Duodenal mucosa (tissue), 2 donors: ENCODE results near the gene PARD6B.

Experiments
- H3K27ac ChIP-seq: one replicate; pipeline ENCODE4 v1.7.0; 2013; ENCODE audit warnings: low read depth, low read length
- H3K27me3 ChIP-seq, 2 donors: one replicate each; pipeline ENCODE4 v1.7.0; 2013; ENCODE audit warnings: low read length in 2 of 2, control low read depth in 1 of 2; ENCODE audit not compliant: insufficient read depth in 2 of 2, control insufficient read depth in 1 of 2
- H3K36me3 ChIP-seq, 2 donors: one replicate each; pipeline ENCODE4 v1.7.0; 2013; ENCODE audit warnings: low read length in 2 of 2, control low read depth in 1 of 2; ENCODE audit not compliant: insufficient read depth in 2 of 2, control insufficient read depth in 1 of 2
- H3K4me1 ChIP-seq, 2 donors: one replicate each; pipeline ENCODE4 v1.7.0; 2013; ENCODE audit warnings: low read length in 2 of 2, control low read depth in 1 of 2; ENCODE audit not compliant: insufficient read depth in 2 of 2, control insufficient read depth in 1 of 2
- H3K4me3 ChIP-seq, 2 donors: one replicate each; pipeline ENCODE4 v1.7.0; 2013; ENCODE audit warnings: low read length in 2 of 2, low read depth in 1 of 2
- H3K9ac ChIP-seq, 2 donors: one replicate each; pipeline ENCODE4 v1.7.0; 2013; ENCODE audit warnings: low read length in 2 of 2, low read depth in 1 of 2
- H3K9me3 ChIP-seq, 2 donors: one replicate each; pipeline ENCODE4 v1.7.0; 2013; ENCODE audit warnings: low read length in 2 of 2, control low read depth in 1 of 2; ENCODE audit not compliant: control insufficient read depth in 1 of 2

The PARD6B gene

GRCh38 chr20:50715694-50716093 is 15.7 kb upstream of the PARD6B start:
- no peak overlapping the region for H3K9ac ChIP-seq
- H3K4me3 ChIP-seq = no peak overlapping the region
- peaks cover 0 to 4% of the 10 kb centered on the region in 2 donors for H3K4me1 ChIP-seq
- no peaks in the 10 kb centered on the region for H3K27me3 ChIP-seq
- H3K9me3 ChIP-seq = no peaks in the 10 kb centered on the region
- H3K36me3 ChIP-seq = no peaks in the 10 kb centered on the region
- H3K27ac ChIP-seq = no peak overlapping the region

GRCh38 chr20:50716518-50716917 is 14.9 kb upstream of the PARD6B start:
- Histone ChIP-seq H3K4me3 (no peak overlapping the region), H3K27me3 (no peaks in the 10 kb centered on the region), H3K4me1 (no peaks in the 10 kb centered on the region), H3K9ac (no peak overlapping the region), H3K27ac (no peak overlapping the region), H3K9me3 (no peaks in the 10 kb centered on the region), H3K36me3 (no peaks in the 10 kb centered on the region)

GRCh38 chr20:50717312-50717711 is 14.1 kb upstream of the PARD6B start:
- Histone ChIP-seq H3K36me3 (no peaks in the 10 kb centered on the region), H3K27ac (no peak overlapping the region), H3K9ac (no peak overlapping the region), H3K27me3 (no peaks in the 10 kb centered on the region), H3K4me3 (no peak overlapping the region), H3K4me1 (no peaks in the 10 kb centered on the region), H3K9me3 (no peaks in the 10 kb centered on the region)

- H3K27me3 ChIP-seq = no peaks in the 10 kb centered on the region
- H3K27ac ChIP-seq = no peak overlapping the region
- no peaks in the 10 kb centered on the region for H3K9me3 ChIP-seq
- H3K4me1 ChIP-seq = no peaks in the 10 kb centered on the region
- no peak overlapping the region for H3K4me3 ChIP-seq
- H3K36me3 ChIP-seq = no peaks in the 10 kb centered on the region
- no peak overlapping the region for H3K9ac ChIP-seq
Measured at GRCh38 chr20:50717974-50718761, 13.2 kb upstream of the PARD6B start.

GRCh38 chr20:50719328-50719727 is 12.1 kb upstream of the PARD6B start:
- Histone ChIP-seq H3K27ac (no peak overlapping the region), H3K4me3 (no peak overlapping the region), H3K27me3 (no peaks in the 10 kb centered on the region), H3K36me3 (no peaks in the 10 kb centered on the region), H3K4me1 (no peaks in the 10 kb centered on the region), H3K9ac (no peak overlapping the region), H3K9me3 (no peaks in the 10 kb centered on the region)

- Histone ChIP-seq H3K27ac (no peak overlapping the region), H3K9me3 (no peaks in the 10 kb centered on the region), H3K9ac (no peak overlapping the region), H3K27me3 (no peaks in the 10 kb centered on the region), H3K4me1 (peaks cover 0 to 5% of the 10 kb centered on the region in 2 donors), H3K36me3 (no peaks in the 10 kb centered on the region), H3K4me3 (no peak overlapping the region)
Measured at GRCh38 chr20:50720026-50720425, 11.4 kb upstream of the PARD6B start.

- H3K9me3 ChIP-seq = no peaks in the 10 kb centered on the region
- no peak overlapping the region for H3K27ac ChIP-seq
- H3K36me3 ChIP-seq = no peaks in the 10 kb centered on the region
- no peak overlapping the region for H3K9ac ChIP-seq
- peaks cover 0 to 5% of the 10 kb centered on the region in 2 donors for H3K4me1 ChIP-seq
- H3K4me3 ChIP-seq = no peak overlapping the region
- no peaks in the 10 kb centered on the region for H3K27me3 ChIP-seq
Measured at GRCh38 chr20:50720582-50720981, 10.8 kb upstream of the PARD6B start.

- no peaks in the 10 kb centered on the region for H3K36me3 ChIP-seq
- H3K4me1 ChIP-seq = peaks cover 0 to 5% of the 10 kb centered on the region in 2 donors
- H3K4me3 ChIP-seq = no peak overlapping the region
- no peaks in the 10 kb centered on the region for H3K9me3 ChIP-seq
- H3K27me3 ChIP-seq = no peaks in the 10 kb centered on the region
- H3K9ac ChIP-seq = no peak overlapping the region
- no peak overlapping the region for H3K27ac ChIP-seq
Measured at GRCh38 chr20:50721881-50722281, 9.5 kb upstream of the PARD6B start.

GRCh38 chr20:50722424-50723155 is 8.8 kb upstream of the PARD6B start:
- H3K4me1 ChIP-seq = peaks cover 6 to 11% of the 10 kb centered on the region in 2 donors
- no peak overlapping the region for H3K9ac ChIP-seq
- H3K9me3 ChIP-seq = no peaks in the 10 kb centered on the region
- H3K4me3 ChIP-seq = no peak overlapping the region
- H3K27ac ChIP-seq = no peak overlapping the region
- no peaks in the 10 kb centered on the region for H3K27me3 ChIP-seq
- no peaks in the 10 kb centered on the region for H3K36me3 ChIP-seq

GRCh38 chr20:50723672-50724071 is 7.7 kb upstream of the PARD6B start:
- H3K9me3 ChIP-seq = no peaks in the 10 kb centered on the region
- H3K27me3 ChIP-seq = no peaks in the 10 kb centered on the region
- no peaks in the 10 kb centered on the region for H3K36me3 ChIP-seq
- H3K4me3 ChIP-seq = no peak overlapping the region
- H3K4me1 ChIP-seq = peaks cover 16 to 21% of the 10 kb centered on the region in 2 donors
- no peak overlapping the region for H3K27ac ChIP-seq
- no peak overlapping the region for H3K9ac ChIP-seq
